ENCODE data around the gene TMEM221. TPM values are rescaled to one million over a fixed set of nuclear protein-coding genes. Genes with fewer than 3 reads are reported as not detected.

Gene TMEM221
- total RNA-seq, 1 experiment from 2014 or later = 0.39 TPM

DNA sequence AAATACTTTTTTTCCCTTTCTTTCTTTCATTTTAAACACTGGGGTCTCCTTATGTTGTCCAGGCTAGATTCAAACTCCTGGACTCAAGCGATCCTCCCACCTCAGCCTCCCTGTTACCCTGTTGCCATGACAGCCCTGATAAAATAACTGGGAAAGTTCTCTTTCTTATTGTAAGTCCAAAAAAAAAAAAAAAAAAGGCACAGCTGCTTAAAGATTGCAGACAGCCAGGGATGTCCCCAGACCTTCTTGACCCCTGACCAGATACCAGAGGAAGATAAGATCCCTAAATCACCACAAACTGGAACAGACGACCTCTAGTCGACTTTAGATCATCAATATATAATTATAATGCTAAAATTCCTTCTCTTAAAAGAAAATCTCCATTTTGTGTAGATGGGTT lies 29.8 kb downstream of the TMEM221 start:
- in situ Hi-C loops (cut with HindIII; ENCODE audit: low pct_unique_long_range_greater_than_20kb, low sequenced_read_pairs) (no loop called here), intact Hi-C loops (cut with micrococcal nuclease; ENCODE audit: unreplicated experiment) (no loop called here)
- DNase-seq (ENCODE audit: low read depth, low spot score) = no peak
- ATAC-seq = no peak
- peak overlapping the region; percentile 78 for H3K4me3 ChIP-seq (ENCODE audit: low read depth in 2 of 2, low read length in 2 of 2)
- no peaks in the 10 kb centered on the region; the same call in 1 of the 2 replicates for H3K36me3 ChIP-seq (ENCODE audit: control insufficient read depth, insufficient read depth, low read length)
- CTCF ChIA-PET = interaction anchor here (0.5 kb wide), 1 partner anchor 914 kb away, joined by 4 read pairs; no protein-coding TSS in a partner anchor
- no peak for TF ChIP-seq TCF7L2 (IDR thresholded peaks at IDR 0.05; ENCODE audit: low read depth, low read length)
- TF ChIP-seq POLR2AphosphoS5 (IDR thresholded peaks at IDR 0.05; ENCODE audit: low read depth, low read length) = no peak
- no peak for TF ChIP-seq SIN3A (IDR thresholded peaks at IDR 0.05; ENCODE audit: borderline replicate concordance, insufficient read depth, low read depth, low read length)
- TF ChIP-seq, protein P1, sequence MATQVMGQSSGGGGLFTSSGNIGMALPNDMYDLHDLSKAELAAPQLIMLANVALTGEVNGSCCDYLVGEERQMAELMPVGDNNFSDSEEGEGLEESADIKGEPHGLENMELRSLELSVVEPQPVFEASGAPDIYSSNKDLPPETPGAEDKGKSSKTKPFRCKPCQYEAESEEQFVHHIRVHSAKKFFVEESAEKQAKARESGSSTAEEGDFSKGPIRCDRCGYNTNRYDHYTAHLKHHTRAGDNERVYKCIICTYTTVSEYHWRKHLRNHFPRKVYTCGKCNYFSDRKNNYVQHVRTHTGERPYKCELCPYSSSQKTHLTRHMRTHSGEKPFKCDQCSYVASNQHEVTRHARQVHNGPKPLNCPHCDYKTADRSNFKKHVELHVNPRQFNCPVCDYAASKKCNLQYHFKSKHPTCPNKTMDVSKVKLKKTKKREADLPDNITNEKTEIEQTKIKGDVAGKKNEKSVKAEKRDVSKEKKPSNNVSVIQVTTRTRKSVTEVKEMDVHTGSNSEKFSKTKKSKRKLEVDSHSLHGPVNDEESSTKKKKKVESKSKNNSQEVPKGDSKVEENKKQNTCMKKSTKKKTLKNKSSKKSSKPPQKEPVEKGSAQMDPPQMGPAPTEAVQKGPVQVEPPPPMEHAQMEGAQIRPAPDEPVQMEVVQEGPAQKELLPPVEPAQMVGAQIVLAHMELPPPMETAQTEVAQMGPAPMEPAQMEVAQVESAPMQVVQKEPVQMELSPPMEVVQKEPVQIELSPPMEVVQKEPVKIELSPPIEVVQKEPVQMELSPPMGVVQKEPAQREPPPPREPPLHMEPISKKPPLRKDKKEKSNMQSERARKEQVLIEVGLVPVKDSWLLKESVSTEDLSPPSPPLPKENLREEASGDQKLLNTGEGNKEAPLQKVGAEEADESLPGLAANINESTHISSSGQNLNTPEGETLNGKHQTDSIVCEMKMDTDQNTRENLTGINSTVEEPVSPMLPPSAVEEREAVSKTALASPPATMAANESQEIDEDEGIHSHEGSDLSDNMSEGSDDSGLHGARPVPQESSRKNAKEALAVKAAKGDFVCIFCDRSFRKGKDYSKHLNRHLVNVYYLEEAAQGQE (IDR thresholded peaks at IDR 0.05; ENCODE audit: insufficient read depth in 1 of 2, low read depth in 2 of 2, low read length in 1 of 2) = no peak
- TF ChIP-seq, protein P2, sequence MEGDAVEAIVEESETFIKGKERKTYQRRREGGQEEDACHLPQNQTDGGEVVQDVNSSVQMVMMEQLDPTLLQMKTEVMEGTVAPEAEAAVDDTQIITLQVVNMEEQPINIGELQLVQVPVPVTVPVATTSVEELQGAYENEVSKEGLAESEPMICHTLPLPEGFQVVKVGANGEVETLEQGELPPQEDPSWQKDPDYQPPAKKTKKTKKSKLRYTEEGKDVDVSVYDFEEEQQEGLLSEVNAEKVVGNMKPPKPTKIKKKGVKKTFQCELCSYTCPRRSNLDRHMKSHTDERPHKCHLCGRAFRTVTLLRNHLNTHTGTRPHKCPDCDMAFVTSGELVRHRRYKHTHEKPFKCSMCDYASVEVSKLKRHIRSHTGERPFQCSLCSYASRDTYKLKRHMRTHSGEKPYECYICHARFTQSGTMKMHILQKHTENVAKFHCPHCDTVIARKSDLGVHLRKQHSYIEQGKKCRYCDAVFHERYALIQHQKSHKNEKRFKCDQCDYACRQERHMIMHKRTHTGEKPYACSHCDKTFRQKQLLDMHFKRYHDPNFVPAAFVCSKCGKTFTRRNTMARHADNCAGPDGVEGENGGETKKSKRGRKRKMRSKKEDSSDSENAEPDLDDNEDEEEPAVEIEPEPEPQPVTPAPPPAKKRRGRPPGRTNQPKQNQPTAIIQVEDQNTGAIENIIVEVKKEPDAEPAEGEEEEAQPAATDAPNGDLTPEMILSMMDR (IDR thresholded peaks at IDR 0.05) = no peak
- H3K9me3 ChIP-seq (ENCODE audit: control insufficient read depth, insufficient read depth, low read depth, low read length) = no peaks in the 10 kb centered on the region
- no peaks in the 10 kb centered on the region for H3K27me3 ChIP-seq (ENCODE audit: control insufficient read depth, insufficient read depth, low read length)
- POLR2A ChIA-PET = no interaction called here
- peaks cover 6% of the 10 kb centered on the region; the same call in 1 of the 2 replicates for H3K4me1 ChIP-seq (ENCODE audit: control insufficient read depth, insufficient read depth, low read length)
- no TSS peak for BruUV-seq (replicated peaks)
- H3K27ac ChIP-seq (ENCODE audit: low read length) = peak overlapping the region; percentile 96

DNA sequence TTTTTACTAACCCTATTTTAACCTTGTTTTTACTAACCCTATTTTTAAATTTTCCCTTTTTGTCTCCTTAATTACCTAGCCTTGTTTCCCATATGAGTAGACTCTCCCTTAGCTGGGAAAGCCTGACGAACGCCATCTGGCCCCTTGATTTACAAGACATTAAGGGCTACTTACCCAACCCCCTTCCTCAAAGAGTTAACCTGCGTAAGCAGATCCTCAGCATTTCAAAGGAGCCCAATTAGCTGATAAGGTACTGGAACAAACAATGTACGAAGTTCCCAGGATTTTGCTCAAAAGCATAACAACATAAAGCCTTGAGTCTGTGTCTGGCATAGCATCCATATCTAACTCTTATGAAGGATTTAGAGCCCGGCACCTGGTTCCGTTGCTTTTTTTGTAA lies 33.3 kb downstream of the TMEM221 start:
- DNase-seq (ENCODE audit: low read depth, low spot score) (no peak), ATAC-seq (no peak)
- POLR2A ChIA-PET = no interaction called here
- Histone ChIP-seq H3K27ac (ENCODE audit: low read length) (no peak overlapping the region), H3K27me3 (ENCODE audit: control insufficient read depth, insufficient read depth, low read length) (no peaks in the 10 kb centered on the region), H3K36me3 (ENCODE audit: control insufficient read depth, insufficient read depth, low read length) (no peaks in the 10 kb centered on the region; the same call in 1 of the 2 replicates), H3K9me3 (ENCODE audit: control insufficient read depth, insufficient read depth, low read depth, low read length) (no peaks in the 10 kb centered on the region), H3K4me1 (ENCODE audit: control insufficient read depth, insufficient read depth, low read length) (peaks cover 6% of the 10 kb centered on the region; the same call in 1 of the 2 replicates), H3K4me3 (ENCODE audit: low read depth in 2 of 2, low read length in 2 of 2) (no peak overlapping the region)
- intact Hi-C loops (cut with micrococcal nuclease; ENCODE audit: unreplicated experiment) (no loop called here), in situ Hi-C loops (cut with HindIII; ENCODE audit: low pct_unique_long_range_greater_than_20kb, low sequenced_read_pairs) (no loop called here)
- CTCF ChIA-PET = no interaction called here
- TF ChIP-seq, protein P2 (IDR thresholded peaks at IDR 0.05) = no peak
- TF ChIP-seq, protein P1 (IDR thresholded peaks at IDR 0.05; ENCODE audit: insufficient read depth in 1 of 2, low read depth in 2 of 2, low read length in 1 of 2) = no peak
- no peak for TF ChIP-seq TCF7L2 (IDR thresholded peaks at IDR 0.05; ENCODE audit: low read depth, low read length)
- no peak for TF ChIP-seq SIN3A (IDR thresholded peaks at IDR 0.05; ENCODE audit: borderline replicate concordance, insufficient read depth, low read depth, low read length)
- no peak for TF ChIP-seq POLR2AphosphoS5 (IDR thresholded peaks at IDR 0.05; ENCODE audit: low read depth, low read length)
- BruUV-seq (replicated peaks) = no TSS peak
